ENCODE results near the gene CA12. TPM values are rescaled to one million over a fixed set of nuclear protein-coding genes. Genes with fewer than 3 reads are reported as not detected.

Gene CA12
- total and polyA plus RNA-seq, 2 of the 8 experiments (the other 6 are each of a cell fraction or from before 2014, with no cell fraction given): 4.7 to 4.9 TPM

DNA sequence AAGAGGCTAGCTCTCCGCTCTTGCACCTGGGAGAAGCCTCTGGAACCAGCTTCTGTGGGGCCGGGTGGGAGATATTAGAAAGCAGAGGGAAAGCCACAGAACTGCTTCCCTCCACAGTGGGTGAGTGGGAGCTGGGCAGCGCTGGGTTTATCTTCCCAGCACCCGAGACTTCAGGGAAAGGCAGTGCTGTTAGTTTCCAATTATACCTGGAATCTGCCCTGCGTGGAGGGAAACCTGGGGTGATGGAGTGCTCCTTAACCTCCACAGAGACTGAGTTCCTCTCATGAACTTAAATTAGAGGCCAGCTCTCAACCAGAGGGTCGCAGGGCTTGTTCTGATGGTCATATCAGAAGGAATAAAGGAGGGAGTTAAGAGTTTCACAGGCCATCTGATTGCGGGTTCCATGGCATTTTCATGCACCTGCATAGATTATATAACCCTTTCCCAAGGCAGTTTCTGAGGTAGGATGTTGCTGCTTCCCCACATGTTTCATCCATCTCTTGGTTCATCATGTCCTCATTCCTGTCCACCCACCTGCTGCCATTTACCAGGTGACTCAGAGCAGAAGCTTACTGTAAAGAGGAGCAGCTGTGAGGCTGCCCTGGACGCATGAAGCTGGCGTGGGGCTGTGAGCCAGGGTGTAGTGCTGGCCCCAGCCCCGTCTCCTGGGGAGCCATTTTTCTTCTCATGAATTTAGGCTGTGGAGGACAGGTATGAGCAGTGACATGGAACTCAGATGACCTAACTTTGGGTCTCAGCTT lies 42.5 kb downstream of the CA12 start (continued):
- TF ChIP-seq CHD2 (IDR thresholded peaks at IDR 0.05; ENCODE audit: low read length) (no peak), BACH1 (IDR thresholded peaks at IDR 0.05; ENCODE audit: low read length) (no peak), TAF1 (IDR thresholded peaks at IDR 0.05; ENCODE audit: low read depth, low read length) (no peak), YY1 (IDR thresholded peaks at IDR 0.05; ENCODE audit: low read depth, low read length) (no peak), TCF12 (IDR thresholded peaks at IDR 0.05; ENCODE audit: low read depth, low read length) (no peak), SIN3A (conservative IDR thresholded peaks at IDR 0.05 in 1 of 2, IDR thresholded peaks at IDR 0.05 in 1 of 2; ENCODE audit: low read depth in 1 of 2, low read length in 2 of 2) (no peak), KDM4A (IDR thresholded peaks at IDR 0.05; ENCODE audit: low read depth, low read length, severe bottlenecking) (no peak), EP300 (IDR thresholded peaks at IDR 0.05; ENCODE audit: borderline replicate concordance in 1 of 2, low read depth in 2 of 2, low read length in 2 of 2) (no peak), CBX5 (IDR thresholded peaks at IDR 0.05; ENCODE audit: low read depth, low read length) (no peak), POLR2A (IDR thresholded peaks at IDR 0.05; ENCODE audit: control extremely low read depth in 1 of 2, low read depth in 2 of 2, low read length in 2 of 2) (no peak), NRF1 (IDR thresholded peaks at IDR 0.05; ENCODE audit: low read depth, low read length) (no peak)
- TF ChIP-seq, protein P1, sequence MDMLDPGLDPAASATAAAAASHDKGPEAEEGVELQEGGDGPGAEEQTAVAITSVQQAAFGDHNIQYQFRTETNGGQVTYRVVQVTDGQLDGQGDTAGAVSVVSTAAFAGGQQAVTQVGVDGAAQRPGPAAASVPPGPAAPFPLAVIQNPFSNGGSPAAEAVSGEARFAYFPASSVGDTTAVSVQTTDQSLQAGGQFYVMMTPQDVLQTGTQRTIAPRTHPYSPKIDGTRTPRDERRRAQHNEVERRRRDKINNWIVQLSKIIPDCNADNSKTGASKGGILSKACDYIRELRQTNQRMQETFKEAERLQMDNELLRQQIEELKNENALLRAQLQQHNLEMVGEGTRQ (IDR thresholded peaks at IDR 0.05; ENCODE audit: low read length): no peak
